NK-92 (cell line): ENCODE measurements around the gene SPINK4.

Experiments
- DNase-seq: peaks from one replicate; lab custom pipeline; 2025; ENCODE audit not compliant: unreplicated experiment; lab: John Stamatoyannopoulos, UW

SPINK4 gene

GRCh38 chr9:33256236-33256635 is 16.3 kb downstream of the SPINK4 start:
- no peak for DNase-seq

DNA sequence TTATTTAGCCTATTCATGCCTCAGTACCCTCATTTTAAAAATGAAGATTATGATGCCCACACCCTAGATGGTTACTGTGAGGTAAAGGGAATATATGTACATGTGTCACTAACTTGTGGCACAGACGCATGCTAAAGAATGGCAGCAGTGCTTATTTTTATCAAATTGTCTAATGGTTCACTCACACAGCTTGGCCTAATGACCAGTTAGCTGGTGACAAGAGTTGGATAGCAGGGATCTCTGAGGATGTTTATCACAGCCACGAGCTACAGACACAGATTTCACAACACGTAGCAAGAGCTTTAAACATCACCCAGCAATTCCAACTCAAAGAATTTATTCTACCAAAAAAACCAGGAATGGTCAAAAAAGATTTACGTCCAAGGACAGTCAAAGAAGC is 17.3 kb downstream of the SPINK4 start:
- no peak for DNase-seq

DNA sequence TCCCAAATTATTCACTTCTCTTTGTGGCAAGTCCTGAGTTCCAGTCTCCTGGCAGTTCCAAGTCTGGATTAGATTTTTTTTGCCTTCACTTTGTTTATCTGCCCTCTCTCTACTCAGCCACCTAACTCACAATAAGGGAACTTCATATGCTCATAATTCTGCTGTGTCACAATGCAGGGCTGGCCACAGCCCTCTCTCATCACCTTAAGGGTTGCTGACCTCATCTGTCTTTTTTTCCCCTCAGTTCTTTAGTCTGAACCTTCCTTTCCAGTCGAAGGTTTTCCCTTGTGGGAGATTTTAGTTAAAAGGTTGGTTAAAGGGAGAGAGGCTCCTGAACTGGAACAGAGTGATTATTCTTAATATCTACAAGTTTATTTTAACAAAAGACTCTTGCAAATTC is 20.4 kb downstream of the SPINK4 start:
- DNase-seq: no peak

DNA sequence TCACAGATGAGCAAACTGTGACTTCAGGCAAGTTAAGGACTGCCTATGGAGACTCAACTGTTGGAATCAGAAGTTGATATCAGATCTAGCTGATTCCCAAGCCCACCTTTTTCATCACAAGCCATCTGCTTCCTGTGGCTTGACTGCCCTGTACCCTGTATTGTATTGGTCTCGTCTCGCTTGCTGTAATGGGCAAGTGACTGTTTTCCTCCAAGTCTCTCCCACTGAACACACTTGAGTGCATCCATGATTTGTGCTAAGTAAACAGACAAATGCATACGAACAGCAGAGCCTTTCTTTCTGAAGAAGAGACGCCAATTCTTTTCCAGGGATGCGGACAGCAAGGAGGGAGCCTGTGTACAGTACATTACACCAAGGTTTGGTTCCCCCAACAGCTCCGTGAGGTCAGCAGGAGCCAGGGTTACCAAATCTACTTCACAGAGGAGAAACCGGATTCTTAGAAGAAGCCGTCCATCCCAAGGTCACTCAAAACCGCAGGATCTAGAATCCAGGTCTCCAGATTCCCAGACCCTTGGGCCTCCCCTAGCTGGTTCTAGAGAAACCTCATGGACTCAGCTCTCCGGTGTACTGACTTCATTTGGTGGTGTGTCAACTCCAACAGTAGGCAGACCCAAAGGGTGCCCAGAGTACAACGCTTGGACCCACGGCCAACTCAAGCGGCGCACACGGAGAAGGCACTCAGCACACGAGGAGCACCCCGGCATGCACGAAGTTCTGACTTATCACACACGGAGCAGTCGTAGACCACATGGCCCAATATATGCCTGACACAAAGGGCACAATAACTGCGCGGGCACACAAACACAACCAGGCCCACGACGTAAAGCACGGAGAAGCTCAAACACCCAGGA is 23.4 kb downstream of the SPINK4 start:
- DNase-seq: no peak

DNA sequence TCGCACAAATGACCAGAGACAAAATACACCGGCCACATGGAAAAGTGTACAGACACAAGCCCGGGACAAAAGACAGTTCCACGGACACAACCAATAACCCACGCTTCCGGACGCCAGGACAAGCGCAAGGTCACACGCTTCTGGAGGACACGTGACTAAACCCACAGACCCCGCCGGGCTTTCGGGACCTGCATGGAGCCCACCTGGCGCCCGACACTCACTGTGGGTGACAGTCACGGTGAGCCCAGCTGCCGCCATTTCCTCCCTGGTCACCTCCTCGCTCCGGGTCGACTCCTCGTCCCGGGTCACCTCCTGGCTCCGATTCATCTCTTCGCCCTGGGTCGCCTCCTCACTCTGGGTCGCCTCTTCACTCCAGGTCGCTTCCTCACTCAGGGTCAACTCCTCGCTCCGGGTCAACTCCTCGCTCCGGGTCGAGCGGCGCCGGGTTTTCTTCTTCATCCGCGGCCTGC is 24.1 kb downstream of the SPINK4 start:
- DNase-seq: no peak

DNA sequence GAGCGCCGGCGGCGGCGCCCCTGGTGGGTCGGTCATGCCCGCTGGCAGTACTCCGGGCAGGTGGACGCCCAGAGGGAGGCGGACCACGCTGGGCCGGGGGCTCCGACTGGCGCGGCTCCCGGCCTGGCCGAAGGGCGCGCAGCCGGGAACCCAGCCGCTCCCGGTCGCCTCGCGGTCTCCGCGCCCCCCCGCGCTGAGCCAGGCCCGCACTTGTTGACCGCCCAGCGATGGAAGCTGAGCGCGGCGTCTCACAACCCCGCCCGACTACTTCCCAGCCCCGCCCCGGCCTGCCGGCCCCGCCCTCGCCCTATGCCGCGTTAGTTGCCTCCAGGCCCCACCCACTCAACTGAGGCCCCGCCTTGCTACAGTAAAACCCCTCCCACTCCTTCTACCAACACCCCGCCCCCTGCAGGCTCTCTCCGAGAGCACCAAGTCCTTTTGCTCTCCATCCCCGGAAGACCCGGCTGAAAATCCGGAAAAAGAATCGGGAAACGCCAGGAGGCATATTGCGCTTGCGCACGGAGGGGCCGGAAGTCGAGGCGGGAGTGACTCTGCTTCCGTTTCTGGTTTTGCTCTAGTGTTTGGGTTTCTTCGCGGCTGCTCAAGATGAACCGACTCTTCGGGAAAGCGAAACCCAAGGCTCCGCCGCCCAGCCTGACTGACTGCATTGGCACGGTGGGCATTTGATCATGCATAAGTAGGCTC is 24.7 kb downstream of the SPINK4 start, which contains the start of the genes BAG1 and CHMP5:
Gene BAG1 (minus strand): TSS at position 236 of the 705 bp plus-strand sequence.
Gene CHMP5 (plus strand): TSS at position 577 of the 705 bp plus-strand sequence. CDS start 30 bp downstream, at position 607.
- DNase-seq: peak; percentile 97

GRCh38 chr9:33265211-33265865 is 25.4 kb downstream of the SPINK4 start:
- no peak for DNase-seq

DNA sequence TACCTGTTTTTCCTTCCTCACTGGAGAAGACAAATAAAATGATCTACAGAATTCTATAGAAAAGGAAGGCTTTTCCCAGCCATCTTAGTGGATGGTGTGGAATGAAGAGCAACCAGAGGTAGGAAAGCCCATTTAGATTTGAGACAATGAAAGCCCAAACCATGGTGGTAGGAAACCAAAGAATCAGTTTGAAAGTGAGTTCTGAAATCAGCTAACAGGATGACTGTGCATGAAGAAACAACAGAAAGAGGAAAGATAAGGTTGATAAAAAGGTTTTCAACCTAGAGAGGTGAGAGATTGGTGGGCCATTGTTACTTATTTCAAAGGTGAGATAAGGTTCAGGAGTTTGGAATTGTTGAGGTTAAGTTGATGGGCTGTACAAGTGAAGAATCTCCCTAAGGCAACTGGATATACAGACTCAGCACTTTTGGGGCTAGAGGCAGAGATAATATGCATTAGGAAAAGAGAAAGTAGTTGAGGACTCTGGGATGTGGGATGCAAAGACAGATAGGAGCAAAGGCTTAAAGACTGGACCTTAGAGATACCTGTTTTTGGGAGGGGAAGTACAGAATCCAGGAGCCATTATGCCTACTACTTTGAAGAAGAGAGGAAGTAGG is 27.3 kb downstream of the SPINK4 start:
- DNase-seq: no peak

DNA sequence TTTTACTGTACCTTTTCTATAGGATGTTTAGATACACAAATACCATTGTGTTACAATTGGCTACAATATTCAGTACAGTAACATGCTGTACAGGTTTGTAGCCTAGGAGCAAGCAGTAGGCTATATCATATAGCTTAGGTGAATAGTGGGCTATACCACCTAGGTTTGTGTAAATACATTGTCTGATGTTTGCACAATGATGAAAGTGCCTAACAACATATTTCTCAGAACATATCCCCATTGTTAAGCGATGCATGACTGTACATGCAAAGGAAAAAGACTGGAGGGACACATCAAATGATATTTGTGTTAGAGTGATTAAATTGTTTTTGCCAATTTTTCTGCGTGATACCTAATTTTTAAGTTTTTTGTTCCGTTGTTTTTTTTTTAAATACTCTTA is 30.2 kb downstream of the SPINK4 start:
- no peak for DNase-seq

- DNase-seq: no peak
These were observed 32.1 kb downstream of the SPINK4 start for GRCh38 chr9:33272061-33272460.

DNA sequence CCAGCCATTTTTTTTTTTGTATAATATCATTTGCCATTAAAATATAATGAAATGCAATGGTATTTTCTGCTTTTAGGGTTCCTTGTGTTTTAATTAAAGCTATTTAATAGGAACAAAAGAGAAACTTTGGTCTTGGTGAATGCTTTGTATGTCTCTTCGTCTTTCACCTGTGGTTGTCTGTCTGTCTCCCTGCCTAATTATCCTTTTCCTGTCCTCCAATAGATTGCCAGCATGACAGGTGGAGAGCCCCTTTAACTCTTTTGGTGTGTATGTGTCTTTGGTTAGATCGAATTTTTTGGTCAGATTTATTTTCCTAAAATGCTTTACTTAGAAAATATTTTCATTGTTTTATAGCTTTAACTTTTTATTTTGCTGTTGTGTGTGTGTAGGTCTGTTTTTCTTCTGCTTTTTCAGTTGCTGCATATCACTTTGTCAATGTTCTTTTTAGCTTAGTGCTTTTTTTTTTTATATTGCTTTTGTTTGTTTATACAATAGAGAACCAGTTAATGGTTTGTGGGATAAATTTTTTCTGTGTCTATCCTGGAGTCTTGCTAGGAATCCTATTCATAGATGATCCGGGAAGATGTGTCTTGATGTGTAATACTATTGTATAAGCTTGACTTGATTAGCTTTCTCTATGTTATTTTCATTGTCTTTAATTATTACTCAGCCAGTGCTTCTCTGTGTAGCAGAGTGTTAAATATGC is 33.5 kb downstream of the SPINK4 start:
- no peak for DNase-seq

- DNase-seq: no peak
These were observed 34.0 kb downstream of the SPINK4 start for GRCh38 chr9:33273972-33274328.

GRCh38 chr9:33277484-33277883 is 37.5 kb downstream of the SPINK4 start:
- no peak for DNase-seq

DNA sequence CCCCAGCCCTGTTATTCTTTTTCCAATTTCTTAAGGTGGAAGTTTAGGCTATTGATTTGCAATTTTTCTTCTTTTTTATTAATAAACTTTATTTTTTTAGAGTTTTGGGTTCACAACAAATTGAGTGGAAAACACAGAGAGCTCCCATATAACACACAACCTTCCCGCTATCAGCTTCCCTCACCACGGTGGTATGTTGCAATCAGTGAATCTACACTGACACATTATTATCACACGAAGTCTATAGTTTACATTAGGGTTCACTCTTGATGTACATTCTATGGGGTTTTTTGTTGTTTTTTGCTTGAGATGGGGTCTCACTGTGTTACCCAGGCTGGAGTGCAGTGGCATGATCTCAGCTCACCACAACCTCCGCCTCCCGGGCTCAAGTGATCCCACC is 45.5 kb downstream of the SPINK4 start:
- no peak for DNase-seq

GRCh38 chr9:33287087-33287490 is 47.1 kb downstream of the SPINK4 start:
- DNase-seq: no peak

DNA sequence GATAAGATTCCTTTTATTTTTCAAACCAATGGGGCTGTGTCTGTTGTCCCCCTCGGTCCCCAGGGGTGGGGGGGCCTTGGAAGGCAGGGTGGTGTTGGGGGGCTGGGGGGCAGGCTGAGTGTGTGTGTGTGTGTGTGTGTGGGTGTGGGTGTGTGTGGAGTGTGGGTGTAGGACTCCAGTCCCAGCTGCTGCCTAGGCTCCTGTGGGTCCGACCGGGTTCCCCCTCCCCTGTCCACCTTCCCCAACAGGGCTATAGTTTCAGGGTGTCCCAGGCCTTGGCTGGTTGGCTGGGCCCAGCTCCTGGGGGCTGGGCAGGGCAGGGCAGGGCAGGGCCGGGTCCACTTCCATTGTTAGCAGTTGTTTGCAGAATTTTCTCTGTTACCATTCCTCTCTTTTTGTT is 48.3 kb downstream of the SPINK4 start:
- DNase-seq: no peak

DNA sequence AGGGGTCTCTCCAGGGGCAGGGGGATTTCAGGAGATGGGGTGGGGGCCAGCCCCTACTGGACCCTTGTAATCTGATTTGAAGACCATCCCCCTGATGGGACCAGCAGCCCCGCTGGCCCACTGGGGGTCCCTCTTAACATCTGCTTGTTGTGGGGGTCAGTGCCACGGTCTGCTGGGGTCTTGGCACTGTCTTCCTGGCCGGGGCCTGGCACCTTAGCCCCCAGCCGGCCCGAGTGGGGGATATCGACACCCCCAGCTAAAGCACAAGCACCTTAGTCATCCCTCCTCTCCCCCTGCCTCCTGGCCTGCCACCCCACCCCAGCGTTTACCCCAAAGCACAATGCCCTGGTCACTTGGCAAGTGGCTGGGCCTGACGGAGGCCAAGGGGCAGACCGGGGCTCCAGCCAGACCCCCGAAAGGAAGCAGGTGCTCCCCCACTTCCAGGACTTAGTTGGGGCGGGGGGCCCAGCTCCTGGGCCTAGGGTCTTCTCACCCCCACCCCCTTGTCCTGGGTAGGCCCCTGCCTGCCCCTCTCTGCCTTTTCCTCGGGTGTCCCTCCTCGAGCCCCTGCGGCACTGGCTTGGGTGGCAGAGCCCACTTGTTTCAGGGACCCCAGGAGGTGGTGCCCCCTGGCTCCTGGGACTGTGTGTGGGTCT is 49.0 kb downstream of the SPINK4 start:
- no peak for DNase-seq

DNA sequence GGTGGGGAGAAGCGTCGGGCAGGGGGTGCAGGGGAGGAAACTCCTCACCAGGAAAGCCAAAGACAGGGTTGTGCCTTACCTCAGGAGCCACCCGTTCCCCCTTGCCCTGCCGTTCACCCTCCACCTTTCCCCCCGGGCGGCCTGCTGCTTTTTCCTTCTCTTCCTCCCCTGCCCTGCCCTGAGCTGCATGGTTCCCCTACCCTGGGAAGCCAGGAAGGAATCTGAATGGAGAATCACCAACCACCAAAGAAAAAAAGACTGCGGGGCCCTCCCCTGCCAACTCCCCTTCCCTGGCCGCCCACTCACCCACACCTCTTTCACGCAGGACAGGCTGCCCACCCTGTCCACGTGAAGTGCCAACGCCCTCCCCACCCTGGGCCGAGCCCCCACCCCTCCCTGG is 49.5 kb downstream of the SPINK4 start:
- DNase-seq: no peak

DNA sequence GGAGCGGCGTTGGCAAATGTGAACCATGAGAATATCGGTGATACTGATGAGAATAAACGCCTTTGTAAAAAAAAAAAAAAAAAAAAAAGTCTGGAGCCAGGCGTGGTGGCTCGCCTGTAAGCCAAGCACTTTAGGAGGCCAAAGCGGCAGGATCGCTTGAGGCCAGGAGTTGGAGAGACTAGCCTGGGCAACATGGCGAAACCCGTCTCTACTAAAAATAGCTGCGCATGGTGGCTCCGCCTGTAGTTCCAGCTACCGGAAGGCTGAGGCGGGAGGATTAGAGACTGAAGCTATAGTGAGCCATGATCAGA is 49.9 kb downstream of the SPINK4 start:
- no peak for DNase-seq
